Right lobe of liver (tissue), 4 donors: ENCODE data around the gene DNM3.

Experiments
- POLR2A ChIP-seq: fragments of 450-650 bp; IDR thresholded peaks from one replicate; pipeline ENCODE4 v1.6.1; 2017; ENCODE audit warnings: antibody characterized with exemption, mild to moderate bottlenecking
- TF ChIP-seq, protein P1 (sequence below), 4 donors: fragments of 200-600 bp in 3 of 4; fragments of 450-650 bp in 1 of 4; IDR thresholded peaks; one replicate each; pipeline versions ENCODE4 v1.5.1 to v1.8.0; 2016 to 2022; ENCODE audit warnings: antibody characterized with exemption in 4 of 4, mild to moderate bottlenecking in 2 of 4
- donor health status: DM: no; HTN: no; CAD: no.
- donor health status: DM: no; HTN: no; CAD: no.
- donor health status: DM: no; HTN: yes; CAD: no.

DNA sequence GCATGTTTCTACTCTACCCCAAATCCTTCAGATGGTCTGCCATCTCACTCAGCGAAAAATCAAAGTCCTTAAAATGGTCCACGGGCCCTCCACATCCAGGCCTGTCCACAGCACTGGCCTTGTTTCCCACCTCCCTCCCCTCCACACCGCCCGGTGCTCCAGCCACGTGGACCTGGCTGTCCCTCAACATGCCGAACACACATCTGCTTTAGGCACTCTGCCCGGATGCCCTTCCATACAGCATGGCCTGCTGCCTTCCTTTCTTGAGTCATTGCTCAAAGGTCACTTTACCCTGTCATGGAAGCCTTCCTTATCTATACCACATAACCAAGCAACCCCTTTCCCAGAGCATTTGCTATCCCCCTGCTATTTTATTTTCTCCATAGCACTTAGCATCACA lies 143.0 kb downstream of the DNM3 start:
- TF ChIP-seq, protein P1, sequence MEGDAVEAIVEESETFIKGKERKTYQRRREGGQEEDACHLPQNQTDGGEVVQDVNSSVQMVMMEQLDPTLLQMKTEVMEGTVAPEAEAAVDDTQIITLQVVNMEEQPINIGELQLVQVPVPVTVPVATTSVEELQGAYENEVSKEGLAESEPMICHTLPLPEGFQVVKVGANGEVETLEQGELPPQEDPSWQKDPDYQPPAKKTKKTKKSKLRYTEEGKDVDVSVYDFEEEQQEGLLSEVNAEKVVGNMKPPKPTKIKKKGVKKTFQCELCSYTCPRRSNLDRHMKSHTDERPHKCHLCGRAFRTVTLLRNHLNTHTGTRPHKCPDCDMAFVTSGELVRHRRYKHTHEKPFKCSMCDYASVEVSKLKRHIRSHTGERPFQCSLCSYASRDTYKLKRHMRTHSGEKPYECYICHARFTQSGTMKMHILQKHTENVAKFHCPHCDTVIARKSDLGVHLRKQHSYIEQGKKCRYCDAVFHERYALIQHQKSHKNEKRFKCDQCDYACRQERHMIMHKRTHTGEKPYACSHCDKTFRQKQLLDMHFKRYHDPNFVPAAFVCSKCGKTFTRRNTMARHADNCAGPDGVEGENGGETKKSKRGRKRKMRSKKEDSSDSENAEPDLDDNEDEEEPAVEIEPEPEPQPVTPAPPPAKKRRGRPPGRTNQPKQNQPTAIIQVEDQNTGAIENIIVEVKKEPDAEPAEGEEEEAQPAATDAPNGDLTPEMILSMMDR (IDR thresholded peaks at IDR 0.05) = no peak
- TF ChIP-seq POLR2A = no peak
